ENCODE results near the gene DEGS1.

The DEGS1 gene

DNA sequence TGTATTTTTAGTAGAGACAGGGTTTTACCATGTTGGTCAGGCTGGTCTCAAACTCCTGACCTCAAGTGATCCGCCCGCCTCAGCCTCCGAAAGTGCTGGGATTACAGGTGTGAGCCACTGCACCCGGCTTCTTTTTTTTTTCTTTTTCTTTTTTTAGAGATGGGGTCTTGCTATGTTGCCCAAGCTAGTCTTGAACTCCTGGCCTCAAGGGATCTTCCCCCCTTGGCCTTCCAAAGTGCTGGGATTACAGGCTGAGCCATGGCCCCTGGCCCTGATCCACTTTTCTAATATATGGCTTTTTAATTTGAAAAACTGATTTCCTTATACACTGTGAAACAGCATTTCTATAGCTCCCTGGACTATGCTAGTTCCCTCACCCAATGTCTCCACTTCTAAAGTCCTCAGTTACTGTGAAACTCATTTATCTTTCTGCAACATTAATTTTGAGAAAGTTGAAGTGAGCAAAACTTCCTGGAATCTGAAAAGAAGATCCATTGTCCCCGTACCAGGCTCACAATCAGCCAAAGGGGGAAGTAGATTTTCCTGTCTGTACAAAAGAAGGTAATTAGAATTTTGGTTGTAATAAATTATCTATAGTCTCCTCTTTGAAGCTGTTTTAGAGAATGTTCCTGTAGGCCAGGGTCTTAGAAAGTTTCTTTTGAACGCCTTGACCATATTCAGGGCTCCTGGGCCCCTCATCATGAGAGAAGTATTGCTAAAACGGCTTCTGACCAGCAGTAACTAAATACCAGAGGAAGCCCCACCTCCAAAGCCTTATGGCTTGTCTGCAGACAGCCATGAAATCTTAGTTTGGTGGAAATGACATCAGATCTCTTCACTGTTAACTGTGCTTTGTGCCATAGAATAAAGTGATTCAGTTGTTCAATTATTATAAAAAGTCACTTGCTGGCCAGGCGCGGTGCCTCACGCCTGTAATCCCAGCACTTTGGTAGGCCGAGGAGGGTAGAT, 34.9 kb downstream of the DEGS1 start:
- no peak for DNase-seq

DNA sequence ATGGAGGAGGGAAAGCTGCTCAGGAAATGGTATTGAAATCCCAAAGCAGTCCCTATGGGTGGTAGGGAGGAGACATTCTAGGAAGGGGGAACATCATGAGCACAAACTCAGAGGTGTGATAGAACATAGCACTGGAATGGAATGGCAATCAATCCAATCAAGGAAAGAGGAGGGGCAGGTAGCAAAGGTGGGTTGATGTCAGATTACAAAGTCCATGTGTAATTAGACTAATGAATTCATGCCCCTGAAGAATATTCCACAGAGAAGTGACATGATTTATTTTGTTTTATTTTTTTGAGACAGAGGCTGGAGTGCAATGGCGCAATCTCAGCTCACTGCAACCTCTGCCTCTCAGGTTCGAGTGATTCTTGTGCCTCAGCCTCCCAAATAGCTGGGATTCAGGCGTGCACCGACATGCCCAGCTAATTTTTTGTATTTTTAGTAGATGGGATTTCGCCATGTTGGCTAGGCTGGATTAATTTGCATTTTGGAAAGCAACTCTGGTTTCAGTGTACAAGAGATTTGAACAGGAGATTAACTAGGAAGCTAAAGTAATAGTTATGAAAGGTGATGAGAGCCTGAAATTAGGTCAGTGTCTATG, 36.1 kb downstream of the DEGS1 start:
- no peak for DNase-seq

DNA sequence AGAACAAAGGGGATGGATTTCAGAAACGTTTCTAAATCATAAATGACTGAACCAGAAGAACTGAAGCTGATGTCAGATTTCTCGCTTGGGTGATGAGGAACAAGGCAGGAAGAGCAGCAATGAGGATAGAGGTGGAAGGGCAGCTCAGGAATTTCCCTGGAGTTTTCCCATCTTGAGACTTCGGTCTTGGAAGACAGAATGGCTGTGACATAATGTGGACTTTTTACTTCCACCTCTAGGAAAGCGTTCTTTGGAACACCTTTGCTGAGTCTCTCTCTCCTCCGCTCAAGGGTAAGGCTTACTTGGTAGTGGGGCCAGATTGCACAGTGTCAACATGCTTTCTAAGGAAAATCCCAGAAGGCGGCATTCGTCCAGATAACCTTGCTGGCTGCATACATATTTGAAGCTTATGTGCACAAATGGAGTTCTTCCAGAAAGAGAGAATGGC, 36.6 kb downstream of the DEGS1 start:
- no peak for DNase-seq

GRCh38 chr1:224223819-224224714, 41.0 kb downstream of the DEGS1 start:
- no peak for DNase-seq

- no peak for DNase-seq
Observed at GRCh38 chr1:224226849-224227502, 43.9 kb downstream of the DEGS1 start.

- no peak for DNase-seq
Observed at GRCh38 chr1:224234017-224234416, 51.0 kb downstream of the DEGS1 start.

DNA sequence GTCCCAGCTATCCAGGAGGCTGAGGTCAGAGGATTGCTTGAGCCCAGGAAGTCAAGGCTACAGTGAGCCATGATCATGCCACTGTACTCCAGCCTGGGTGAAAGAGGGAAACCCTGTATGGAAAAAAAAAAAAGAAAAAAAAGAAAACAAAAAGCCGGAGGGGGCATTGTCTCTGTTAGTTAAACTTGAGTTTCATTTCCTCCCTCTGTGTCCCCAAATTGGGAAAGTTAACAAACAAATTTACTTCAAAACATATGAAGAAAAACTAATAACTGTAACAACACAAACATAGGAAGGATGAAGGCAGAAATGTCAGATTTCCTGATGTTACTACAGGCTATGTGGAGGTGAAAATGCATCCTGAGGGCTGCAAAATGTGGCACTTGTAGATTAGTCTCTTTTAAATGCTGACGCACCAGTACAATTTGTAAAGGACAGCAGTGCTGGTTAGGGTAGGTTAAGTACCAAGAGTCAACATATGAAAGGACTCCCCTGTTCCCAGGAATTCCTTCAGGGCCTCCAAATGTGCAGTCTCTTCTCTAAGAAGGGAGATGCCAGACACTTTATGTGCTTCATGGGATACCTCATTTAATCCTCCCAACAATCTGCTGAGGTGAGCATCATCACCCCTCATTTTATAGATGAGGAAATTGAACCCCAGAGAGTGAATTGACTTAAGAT, 52.9 kb downstream of the DEGS1 start:
- DNase-seq = no peak

DNA sequence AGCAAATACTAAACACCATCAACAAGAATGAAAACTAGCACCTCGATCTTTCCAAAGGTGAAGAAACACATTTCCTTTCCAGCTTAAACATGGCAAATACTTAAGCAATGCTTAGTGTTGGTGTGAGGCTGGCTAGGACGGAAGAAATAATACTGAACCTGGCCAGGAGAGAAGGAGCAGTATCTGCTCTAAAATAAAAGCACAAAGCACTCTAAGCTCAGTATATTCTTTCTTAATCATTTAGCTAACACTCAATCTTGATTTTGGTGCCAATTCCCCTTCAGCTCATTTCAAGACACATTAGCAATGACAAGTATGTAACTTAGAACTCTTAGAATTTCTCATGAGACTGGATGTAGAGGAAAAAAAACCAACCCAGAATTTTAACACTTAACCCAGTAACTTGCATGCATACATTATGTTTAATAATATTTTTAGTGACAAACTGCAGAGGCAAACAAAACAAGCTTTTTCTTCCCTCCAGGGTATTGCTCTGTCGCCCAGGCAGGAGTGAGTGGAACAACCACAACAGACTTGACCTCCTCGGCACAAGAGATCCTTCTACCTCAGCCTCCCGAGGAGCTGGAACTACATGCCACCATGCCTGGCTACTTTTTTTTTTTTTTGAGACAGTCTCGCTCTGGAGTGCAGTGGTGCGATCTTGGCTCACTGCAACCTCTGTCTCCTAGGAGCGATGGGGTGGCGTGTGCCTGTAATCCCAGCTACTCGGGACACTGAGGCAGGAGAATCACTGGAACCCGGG, 54.3 kb downstream of the DEGS1 start:
- no peak for DNase-seq

DNA sequence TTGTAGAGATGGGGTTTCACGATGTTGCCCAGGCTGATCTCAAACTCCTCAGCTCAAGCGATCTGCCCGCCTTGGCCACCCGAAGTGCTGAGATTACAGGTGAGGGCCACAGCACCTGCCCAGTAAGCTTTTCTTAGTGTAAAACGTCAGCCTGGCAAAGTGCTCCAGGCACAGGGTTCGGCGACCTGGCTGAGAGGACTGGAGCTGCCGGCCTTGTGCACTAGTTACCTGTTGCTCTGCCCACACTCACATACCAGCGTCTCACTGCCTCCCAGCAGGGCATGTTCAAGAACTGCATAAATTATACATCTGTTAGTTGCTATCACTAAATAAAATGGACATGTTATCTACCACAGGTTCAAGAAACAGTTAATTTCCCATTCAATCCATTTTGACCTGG, 55.2 kb downstream of the DEGS1 start:
- DNase-seq = no peak

DNA sequence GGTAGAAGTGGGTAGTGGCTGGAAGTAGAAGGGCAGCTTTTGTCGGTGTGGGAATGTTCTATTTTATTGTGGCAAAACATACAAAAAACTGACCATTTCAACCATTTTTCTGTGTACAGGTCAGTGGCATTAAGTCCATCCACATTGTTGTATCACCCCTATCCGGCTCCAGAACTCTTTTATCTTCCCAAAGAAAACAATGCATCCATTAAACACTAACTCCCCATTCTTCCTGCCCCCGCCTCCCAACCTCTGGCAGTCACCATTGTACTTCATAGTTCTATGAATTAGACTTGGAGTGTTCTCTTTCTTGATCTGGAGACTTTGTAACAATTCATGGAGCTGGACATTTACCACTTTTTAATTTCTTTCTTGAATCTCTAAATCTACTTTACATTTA, 55.7 kb downstream of the DEGS1 start:
- DNase-seq = no peak
